Activated naive CD4-positive, alpha-beta T cell treated with anti-CD3 and anti-CD28 coated beads, Interleukin-2, amount 50 U/mL, for 72 hours (primary cell): Measurements from ENCODE around the gene ERCC1. TPM values are rescaled to one million over a fixed set of nuclear protein-coding genes. Genes with fewer than 3 reads are reported as not detected.

ENCODE experiments used
- ATAC-seq, 2 donors: fragments of 150-1000 bp; cut with Tn5 transposase; 2 replicates each; pipeline ENCODE4 v1.10.0; 2021; ENCODE audit warnings: mild to moderate bottlenecking in 2 of 2, moderate library complexity in 2 of 2
- DNase-seq, 2 donors: peaks; one replicate each; pipeline ENCODE4 v3.0.0; 2021 to 2022; ENCODE audit warnings: low spot score in 2 of 2
- H3K27ac Mint-ChIP-seq, 2 donors: one replicate each; pipeline ENCODE4 v1.8.0; 2022; ENCODE audit warnings: mild to moderate bottlenecking in 2 of 2, mixed read lengths in 2 of 2
- H3K36me3 Mint-ChIP-seq, 2 donors: one replicate each; pipeline ENCODE4 v1.8.0; 2022; ENCODE audit warnings: mixed read lengths in 2 of 2
- H3K9me3 Mint-ChIP-seq, 2 donors: one replicate each; pipeline ENCODE4 v1.8.0; 2022; ENCODE audit warnings: mixed read lengths in 2 of 2
- total RNA-seq, 2 donors: library from RNA; stranded (reverse); gene quantifications; one replicate each; pipeline ENCODE4 v1.2.3, GENCODE V29; 2022

ERCC1 gene
- total RNA-seq, 2 donors from 2014 or later: 9.7 to 60.7 TPM

DNA sequence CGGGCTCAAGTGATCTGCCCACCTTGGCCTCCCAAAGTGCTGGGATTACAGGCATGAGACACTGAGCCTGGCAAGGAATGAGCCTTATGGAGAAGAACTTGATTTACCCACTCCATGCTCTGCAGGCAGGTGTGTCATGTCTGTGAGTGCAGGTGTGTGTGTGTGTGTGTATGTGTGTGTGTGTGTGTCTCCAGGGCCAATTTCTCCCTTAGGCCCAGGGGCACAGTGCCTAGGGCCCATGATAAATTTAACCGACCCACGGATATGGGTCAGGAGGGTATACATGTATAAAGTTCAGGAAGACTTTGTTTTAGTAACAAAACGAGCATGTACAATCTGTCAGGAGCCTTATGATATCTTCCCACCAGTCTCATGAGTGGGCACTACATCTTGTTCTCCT, 39.5 kb upstream of the ERCC1 start:
- H3K27ac Mint-ChIP-seq: no peak overlapping the region
- no peaks in the 10 kb centered on the region for H3K36me3 Mint-ChIP-seq
- no peak for DNase-seq
- ATAC-seq: no peak
- no peaks in the 10 kb centered on the region for H3K9me3 Mint-ChIP-seq

DNA sequence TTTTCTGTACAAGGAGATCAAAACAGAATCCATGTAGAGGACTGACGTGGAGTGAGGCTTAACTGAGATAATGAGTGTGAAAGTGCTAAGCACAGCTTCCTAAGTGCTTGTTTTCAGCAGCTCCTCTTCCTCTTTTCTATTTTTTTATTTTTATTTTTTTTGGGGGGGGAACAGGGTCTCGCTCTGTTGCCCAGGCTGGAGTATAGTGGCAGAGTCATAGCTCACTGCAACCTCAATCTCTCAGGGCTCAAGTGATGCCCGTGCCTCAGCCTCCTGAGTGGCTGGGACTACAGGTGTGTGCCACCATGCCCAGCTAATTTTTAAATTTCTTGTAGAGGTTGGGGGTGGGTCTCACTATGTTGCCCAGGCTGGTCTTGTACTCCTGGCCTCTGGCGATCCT, 38.5 kb upstream of the ERCC1 start:
- DNase-seq (no peak), ATAC-seq (no peak)
- Mint-ChIP-seq H3K9me3 (no peaks in the 10 kb centered on the region), H3K27ac (no peak overlapping the region), H3K36me3 (no peaks in the 10 kb centered on the region)

GRCh38 chr19:45460807-45461347, 37.2 kb upstream of the ERCC1 start:
- Mint-ChIP-seq H3K9me3 (no peaks in the 10 kb centered on the region), H3K27ac (no peak overlapping the region), H3K36me3 (no peaks in the 10 kb centered on the region)
- ATAC-seq (no peak), DNase-seq (no peak)

DNA sequence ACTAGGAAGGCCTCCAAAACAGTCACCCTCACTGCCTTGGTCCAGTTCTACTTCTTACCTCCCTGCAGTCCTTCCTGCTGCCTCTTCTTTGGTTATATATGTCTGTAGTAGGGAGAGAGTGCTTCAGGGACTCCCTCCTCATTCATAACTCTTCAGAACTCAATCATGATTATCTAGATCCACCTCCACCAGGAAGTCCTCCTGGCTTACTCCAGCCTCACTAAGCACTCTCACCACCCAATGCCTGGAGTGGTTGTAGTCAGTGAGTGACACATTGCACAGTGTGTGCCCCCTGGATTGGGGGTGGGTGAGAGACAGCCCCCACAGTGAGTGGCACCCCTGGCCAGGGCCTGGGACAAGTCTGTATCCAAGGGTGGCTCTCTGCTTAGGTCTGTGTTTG, 34.1 kb upstream of the ERCC1 start:
- H3K36me3 Mint-ChIP-seq: no peaks in the 10 kb centered on the region
- no peaks in the 10 kb centered on the region for H3K9me3 Mint-ChIP-seq
- H3K27ac Mint-ChIP-seq: peak overlapping the region in 1 of 2 donors; percentile 23
- DNase-seq (no peak), ATAC-seq (no peak)

DNA sequence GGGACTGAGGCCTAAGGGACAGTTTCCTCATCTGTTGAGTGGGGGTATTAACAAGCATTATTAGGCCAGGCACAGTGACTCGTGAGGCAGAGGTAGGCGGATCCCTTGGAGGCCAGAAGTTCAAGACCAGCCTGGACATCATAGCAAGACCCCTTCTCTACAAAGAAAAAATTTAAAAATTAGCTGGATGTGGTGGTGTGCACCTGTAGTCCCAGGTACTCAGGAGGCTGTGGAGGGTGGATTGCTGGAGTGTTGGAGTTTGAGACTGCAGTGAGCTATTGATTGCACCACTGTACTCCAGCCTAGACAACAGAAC, 32.7 kb upstream of the ERCC1 start:
- peak overlapping the region; percentile 57 to 84 for H3K27ac Mint-ChIP-seq
- ATAC-seq: no peak

DNA sequence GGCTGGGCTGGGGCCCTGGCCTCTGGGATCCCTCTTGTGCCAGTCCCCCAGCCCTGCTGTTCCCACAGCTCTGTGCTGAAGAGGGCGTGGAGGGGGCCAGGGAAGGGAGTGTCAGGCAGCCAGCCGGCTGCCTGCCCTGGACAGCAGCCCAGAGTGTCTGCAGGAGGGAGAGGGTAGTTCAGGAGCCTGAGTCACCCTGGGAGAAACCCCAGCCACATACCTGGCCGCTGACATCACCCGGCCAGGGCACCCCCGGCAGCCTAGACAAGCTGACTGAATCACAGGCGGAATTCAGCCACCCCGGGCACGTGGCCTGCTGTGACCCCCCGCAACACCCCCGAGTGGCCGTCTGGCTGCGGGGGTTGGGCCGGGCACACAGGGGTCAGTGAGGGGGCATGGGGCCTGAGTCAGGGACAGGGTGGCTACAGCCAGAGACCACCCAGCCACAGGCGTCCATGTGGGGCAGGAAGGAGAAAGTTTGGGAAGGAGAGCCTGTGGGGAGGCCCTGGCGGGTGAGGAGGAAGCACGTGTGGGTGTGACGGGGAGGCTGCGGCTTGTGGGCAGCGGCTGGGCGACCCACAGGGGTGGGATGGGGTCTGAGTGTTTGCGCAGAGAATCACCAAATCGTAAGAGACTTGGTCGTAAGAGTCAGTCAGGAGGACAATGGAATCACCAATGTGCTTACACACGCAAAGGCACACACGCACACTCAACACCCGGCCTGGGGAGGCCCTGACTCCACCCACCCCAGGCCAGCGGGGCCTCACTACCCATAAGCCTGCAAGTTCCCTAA, 32.2 kb upstream of the ERCC1 start:
- ATAC-seq: peak; percentile 61 to 89
- Mint-ChIP-seq H3K9me3 (no peaks in the 10 kb centered on the region), H3K27ac (peak overlapping the region; percentile 57 to 84), H3K36me3 (no peaks in the 10 kb centered on the region)
- DNase-seq: peak; percentile 53 to 91

More for the DNA sequence above, 32.7 kb upstream of the ERCC1 start:
- no peaks in the 10 kb centered on the region for H3K9me3 Mint-ChIP-seq
- no peaks in the 10 kb centered on the region for H3K36me3 Mint-ChIP-seq
- no peak for DNase-seq

GRCh38 chr19:45451850-45452387, 28.2 kb upstream of the ERCC1 start:
- Mint-ChIP-seq H3K27ac (peak overlapping the region; percentile 94 to 98), H3K36me3 (peaks cover 0 to 5% of the 10 kb centered on the region in 2 donors), H3K9me3 (no peaks in the 10 kb centered on the region)
- no peak for ATAC-seq
- DNase-seq: no peak

DNA sequence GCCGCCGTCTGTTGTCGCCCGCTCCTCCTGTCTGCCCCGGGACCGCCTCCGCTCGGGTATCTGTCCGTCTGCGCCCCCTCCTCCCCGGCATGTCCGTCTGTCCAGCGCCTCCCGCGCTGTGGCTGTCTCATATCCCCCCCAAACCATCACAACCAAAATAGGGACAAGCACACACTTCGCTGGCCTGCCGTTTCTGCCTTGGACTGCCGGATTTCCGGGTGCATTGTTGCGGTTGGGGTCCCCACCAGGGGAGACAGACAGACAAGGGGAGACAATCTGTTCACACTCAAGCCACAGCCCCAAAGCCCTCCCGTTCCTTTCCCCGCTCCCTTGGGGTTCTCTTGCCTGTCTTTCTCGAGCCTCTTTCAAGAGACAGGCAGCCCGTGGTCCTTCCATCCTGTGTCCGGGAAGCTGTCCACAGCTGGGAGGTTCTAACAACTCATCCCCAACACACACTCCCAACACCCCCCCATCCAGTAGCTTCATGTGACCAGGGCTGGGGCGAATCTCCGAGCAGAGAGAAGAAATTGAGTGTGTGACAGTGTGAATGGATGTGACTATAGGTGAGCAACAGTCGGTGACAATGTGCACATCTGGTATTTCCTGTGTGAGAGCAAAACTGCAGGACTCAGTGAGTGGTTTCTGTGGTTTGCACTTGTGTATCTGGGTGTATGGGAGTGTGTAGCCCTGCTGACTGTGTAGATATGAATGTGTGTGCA, 27.6 kb upstream of the ERCC1 start:
- peak; percentile 50 to 68 for DNase-seq
- peak overlapping the region; percentile 94 to 98 for H3K27ac Mint-ChIP-seq
- H3K9me3 Mint-ChIP-seq: no peaks in the 10 kb centered on the region
- peaks cover 0 to 5% of the 10 kb centered on the region in 2 donors for H3K36me3 Mint-ChIP-seq
- ATAC-seq: peak; percentile 44 to 71

DNA sequence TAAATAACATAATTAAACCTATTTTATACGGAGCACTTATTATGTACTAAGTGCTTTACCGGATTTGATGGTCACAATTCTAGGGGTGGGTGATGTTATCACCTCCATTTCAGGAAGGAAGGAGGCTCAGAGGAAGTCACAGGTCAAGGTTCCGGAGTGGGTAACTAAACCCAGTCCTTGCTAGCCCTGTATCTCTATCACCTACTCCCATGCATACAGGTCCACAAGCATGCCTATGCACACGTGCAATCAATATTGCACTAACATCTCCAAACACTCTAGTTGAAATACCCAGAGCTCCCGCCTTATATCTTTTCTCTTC, 26.3 kb upstream of the ERCC1 start:
- ATAC-seq (peak in 1 of 2 donors; percentile 13), DNase-seq (no peak)
- Mint-ChIP-seq H3K36me3 (peaks cover 0 to 5% of the 10 kb centered on the region in 2 donors), H3K9me3 (no peaks in the 10 kb centered on the region), H3K27ac (peak overlapping the region; percentile 94 to 99)

DNA sequence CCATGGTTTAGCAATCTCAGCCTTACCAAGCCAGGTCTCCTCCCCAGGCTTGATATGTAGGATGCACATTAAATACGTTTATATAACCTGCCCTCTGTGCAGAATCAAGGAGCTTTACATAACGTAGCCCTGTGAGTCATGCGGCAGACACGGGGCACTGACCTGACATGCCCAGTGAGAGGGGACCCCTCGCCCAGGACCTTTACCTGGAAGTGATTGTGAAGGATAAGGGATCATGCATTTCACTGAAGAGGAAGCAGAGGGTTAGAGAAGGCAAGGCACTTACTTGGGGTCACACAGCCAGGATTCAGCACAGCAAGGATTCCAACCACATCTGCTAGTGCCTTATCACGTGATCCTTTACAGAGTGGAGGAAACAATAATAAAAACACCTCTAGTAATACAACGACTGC, 25.2 kb upstream of the ERCC1 start:
- ATAC-seq (no peak), DNase-seq (no peak)

DNA sequence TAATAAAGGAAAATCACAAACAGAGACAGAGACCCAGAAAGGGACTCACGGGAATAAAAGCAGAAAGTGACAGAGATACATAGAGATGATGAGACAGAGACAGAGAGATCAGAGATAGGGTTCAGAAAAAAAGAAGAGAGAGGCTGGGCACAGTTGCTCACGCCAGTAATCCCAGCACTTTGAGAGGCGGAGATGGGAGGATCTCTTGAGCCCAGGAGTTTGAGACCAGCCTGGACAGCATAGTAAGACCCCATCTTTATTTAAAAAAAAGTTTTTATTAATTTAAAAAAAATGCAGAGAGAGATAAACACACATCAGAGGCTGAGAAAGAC, 24.7 kb upstream of the ERCC1 start:
- DNase-seq: no peak
- Mint-ChIP-seq H3K27ac (peak overlapping the region in 1 of 2 donors; percentile 73), H3K9me3 (no peaks in the 10 kb centered on the region), H3K36me3 (peaks cover 0 to 5% of the 10 kb centered on the region in 2 donors)
- no peak for ATAC-seq

More for the DNA sequence above, 25.2 kb upstream of the ERCC1 start:
- Mint-ChIP-seq H3K9me3 (no peaks in the 10 kb centered on the region), H3K36me3 (peaks cover 0 to 5% of the 10 kb centered on the region in 2 donors), H3K27ac (peak overlapping the region; percentile 67 to 94)

- Mint-ChIP-seq H3K9me3 (no peaks in the 10 kb centered on the region), H3K27ac (no peak overlapping the region), H3K36me3 (peaks cover 0 to 5% of the 10 kb centered on the region in 2 donors)
- DNase-seq (no peak), ATAC-seq (no peak)
Observed at GRCh38 chr19:45446944-45447343, 23.2 kb upstream of the ERCC1 start.

- Mint-ChIP-seq H3K27ac (no peak overlapping the region), H3K9me3 (no peaks in the 10 kb centered on the region), H3K36me3 (peaks cover 0 to 5% of the 10 kb centered on the region in 2 donors)
- DNase-seq (no peak), ATAC-seq (no peak)
Observed at GRCh38 chr19:45446295-45446694, 22.6 kb upstream of the ERCC1 start.

DNA sequence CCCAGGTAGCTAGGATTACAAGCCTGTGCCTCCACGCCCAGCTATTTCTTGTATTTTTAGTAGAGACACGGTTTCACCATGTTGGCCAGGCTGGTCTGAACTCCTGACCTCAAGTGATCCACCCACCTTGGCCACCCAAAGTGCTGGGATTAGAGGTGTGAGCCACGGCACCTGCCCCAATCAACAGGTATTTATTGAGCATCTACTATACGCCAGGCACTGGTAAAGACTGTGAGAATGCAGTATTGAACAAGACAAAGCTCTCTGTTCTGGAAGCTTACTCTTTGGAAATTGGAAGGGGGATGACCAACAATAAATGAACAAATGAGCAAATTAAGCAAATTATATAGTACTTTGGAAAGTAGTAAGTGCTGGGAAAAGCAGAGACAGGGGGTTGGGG, 21.4 kb upstream of the ERCC1 start:
- DNase-seq: no peak
- peaks cover 0 to 1% of the 10 kb centered on the region in 2 donors for H3K36me3 Mint-ChIP-seq
- no peak for ATAC-seq
- peak overlapping the region in 1 of 2 donors; percentile 94 for H3K27ac Mint-ChIP-seq
- no peaks in the 10 kb centered on the region for H3K9me3 Mint-ChIP-seq

DNA sequence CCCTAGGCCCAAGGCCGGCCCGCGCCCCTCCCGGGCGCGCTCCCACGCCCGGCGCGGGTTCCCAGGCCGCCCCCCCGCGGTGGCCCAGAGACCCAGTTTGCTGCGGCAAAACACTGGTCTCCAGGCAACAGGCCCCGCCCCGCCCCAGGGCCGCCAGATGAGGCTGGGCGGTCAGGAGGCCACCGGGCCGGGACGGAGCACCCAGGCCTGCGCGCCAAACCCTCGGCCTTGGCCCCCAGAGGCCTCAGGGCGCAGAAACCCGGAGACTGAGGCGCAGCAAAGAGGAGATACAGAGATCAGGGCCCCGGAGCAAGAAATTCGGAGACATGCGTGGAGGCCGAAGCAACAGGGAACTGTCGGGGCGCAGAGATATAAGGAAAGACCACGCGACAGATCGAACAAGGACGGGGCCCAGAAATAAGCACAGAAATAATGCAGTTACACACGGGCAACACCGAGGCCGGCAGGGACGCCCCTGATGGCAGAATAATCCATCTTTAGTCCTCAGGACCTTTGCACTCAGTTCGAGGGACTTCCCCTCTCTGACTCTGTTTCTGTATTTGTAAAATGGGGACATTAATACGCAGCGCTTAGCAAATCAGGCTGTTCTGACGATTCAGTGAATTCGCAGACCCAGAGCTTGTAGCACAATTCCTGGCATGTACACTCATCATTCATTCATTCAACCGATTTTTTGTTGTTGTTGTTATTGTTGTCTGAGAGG, 20.8 kb upstream of the ERCC1 start:
- DNase-seq (peak; percentile 80 to 83), ATAC-seq (peak; percentile 54 to 76)
- no peaks in the 10 kb centered on the region for H3K36me3 Mint-ChIP-seq
- H3K27ac Mint-ChIP-seq: peak overlapping the region in 1 of 2 donors; percentile 94
- no peaks in the 10 kb centered on the region for H3K9me3 Mint-ChIP-seq

GRCh38 chr19:45443462-45444317, 20.0 kb upstream of the ERCC1 start:
- Mint-ChIP-seq H3K27ac (peak overlapping the region; percentile 94 to 95), H3K36me3 (no peaks in the 10 kb centered on the region), H3K9me3 (no peaks in the 10 kb centered on the region)
- ATAC-seq (peak; percentile 21 to 72), DNase-seq (peak; percentile 52 to 87)
